ENCODE results near the gene GRK5.

- no peak for TF ChIP-seq CTCF (IDR thresholded peaks at IDR 0.05)
- no peak for TF ChIP-seq POLR2A (IDR thresholded peaks at IDR 0.05)
Observed at GRCh38 chr10:119500123-119500795, 292.9 kb downstream of the GRK5 start.

Data from prostate gland (tissue), 2 donors.